GM12872 (cell line): ENCODE results near the gene DYNC1LI2.

Experiments used
- CTCF ChIP-seq: IDR thresholded peaks from 3 replicates; pipeline ENCODE4 v1.5.1; 2011; ENCODE audit warnings: low read depth, mild to moderate bottlenecking, low read length, moderate library complexity; ENCODE audit not compliant: insufficient read depth

The DYNC1LI2 gene

DNA sequence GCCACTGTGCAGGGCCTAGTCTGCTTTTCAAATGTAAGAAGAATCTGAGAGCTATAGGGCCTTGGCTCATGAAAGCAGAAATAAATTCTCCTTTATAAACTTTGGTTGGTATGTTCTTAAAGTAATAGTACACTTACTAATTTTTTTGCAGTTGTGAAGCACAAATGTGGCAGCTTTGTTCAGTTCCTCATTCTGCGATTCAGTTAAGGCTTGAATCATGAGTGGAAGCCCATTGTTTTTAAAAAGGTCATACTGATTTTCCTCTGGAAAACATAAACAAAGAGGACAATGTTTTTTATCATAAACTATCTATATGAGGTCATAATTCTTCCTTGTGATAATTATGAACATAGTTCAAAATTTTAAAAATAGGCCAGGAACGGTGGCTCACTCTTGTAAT is 23.6 kb upstream of the DYNC1LI2 start:
- TF ChIP-seq CTCF = no peak

- no peak for TF ChIP-seq CTCF
Observed at GRCh38 chr16:66758086-66758485, 6.7 kb upstream of the DYNC1LI2 start.

DNA sequence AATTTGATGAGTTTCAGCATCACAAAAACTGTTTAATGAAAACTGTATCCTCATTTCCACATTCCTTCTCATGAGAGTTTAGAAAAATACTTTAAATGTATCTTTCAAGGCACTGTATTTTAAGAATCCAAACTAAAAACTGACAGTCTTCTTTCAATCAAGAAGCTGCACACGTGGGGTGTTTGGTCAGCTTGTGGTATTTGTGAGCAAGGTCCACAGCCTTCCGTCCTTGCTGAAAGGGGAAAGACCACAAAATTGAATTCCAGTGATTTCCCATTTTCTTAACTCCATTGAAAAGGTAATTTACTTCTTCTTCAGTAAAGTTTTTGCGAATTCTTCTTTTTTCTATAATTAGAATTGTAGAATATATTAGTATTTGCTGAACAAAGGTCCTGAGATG is 3.4 kb upstream of the DYNC1LI2 start:
- TF ChIP-seq CTCF = no peak

DNA sequence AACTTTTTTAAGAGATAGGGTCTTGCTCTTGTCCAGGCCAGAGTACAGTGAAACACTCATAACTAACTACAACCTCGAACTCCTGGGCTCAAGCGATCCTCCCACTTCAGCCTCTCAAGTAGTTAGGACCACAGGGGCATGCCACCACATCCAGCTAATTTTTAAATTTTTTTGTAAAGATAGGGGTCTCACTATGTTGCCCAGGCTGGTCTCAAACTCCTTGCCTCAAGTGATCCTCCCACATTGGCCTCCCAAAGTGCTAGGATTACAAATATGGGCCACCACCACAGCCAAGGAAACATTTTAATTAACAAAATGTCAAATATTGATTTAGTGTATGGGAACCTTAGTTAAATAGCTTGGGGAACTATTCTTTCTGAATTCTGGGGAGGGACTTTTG is 2.8 kb upstream of the DYNC1LI2 start:
- TF ChIP-seq CTCF = no peak

DNA sequence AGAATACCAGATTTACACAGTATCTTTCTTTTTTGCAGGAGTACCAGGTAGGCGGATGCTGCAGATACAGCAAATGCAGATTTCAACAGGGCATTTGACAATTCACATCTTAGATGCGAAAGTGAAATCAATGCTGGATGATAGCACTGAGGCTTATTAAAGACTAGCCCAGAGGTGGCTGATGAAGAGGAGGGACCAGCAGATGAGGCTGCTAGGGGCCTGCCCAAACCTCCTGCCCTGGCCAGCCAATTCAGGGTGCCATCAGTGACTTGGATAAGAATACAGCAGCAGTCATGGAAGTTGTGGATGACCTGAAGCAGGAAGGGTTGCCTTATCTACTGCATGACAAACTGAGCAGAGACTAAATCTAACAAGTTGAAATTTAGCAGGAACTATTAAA is 1.5 kb upstream of the DYNC1LI2 start:
- no peak for TF ChIP-seq CTCF

- no peak for TF ChIP-seq CTCF
Observed at GRCh38 chr16:66752379-66752778, 970 bp upstream of the DYNC1LI2 start.

GRCh38 chr16:66751992-66752322 is 548 bp upstream of the DYNC1LI2 start:
- TF ChIP-seq CTCF = no peak

- TF ChIP-seq CTCF = no peak
Observed at GRCh38 chr16:66751053-66751302, 431 bp downstream of the DYNC1LI2 start.
